H54 (cell line): ENCODE measurements around the gene TUT4.

Experiments used
- DNase-seq: peaks from one replicate; pipeline ENCODE4 v3.0.0; 2011; ENCODE audit warnings: low spot score, mixed read lengths; ENCODE audit not compliant: insufficient read length
- FAIRE-seq: peaks from 3 replicates; lab custom pipeline; 2011; peaks lifted over from hg19 to GRCh38; lab: Jason Lieb, UNC
- POLR2A ChIP-seq: IDR thresholded peaks from 2 replicates; pipeline ENCODE4 v1.6.1; 2011; ENCODE audit warnings: low read depth, mild to moderate bottlenecking, low read length

Gene TUT4

DNA sequence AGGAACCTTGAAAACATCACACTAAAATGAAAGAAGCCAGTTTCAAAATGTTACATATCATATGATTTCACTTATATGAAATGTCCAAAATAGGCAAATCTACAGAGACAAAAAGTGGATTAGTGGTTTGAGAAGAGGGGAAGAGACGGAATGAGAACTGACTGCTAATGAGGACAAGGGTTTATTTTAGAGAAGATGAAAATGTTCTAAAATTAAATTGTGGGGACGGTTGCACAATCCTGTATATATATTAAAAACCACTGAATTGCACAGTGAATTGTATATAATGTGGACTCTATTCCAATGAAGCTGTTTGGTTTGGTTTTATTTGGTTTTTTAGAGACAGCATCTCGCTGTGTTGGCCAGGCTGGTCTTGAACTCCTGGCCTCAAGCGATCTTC, 112.9 kb downstream of the TUT4 start:
- FAIRE-seq (no peak), DNase-seq (no peak)
- TF ChIP-seq POLR2A: no peak

DNA sequence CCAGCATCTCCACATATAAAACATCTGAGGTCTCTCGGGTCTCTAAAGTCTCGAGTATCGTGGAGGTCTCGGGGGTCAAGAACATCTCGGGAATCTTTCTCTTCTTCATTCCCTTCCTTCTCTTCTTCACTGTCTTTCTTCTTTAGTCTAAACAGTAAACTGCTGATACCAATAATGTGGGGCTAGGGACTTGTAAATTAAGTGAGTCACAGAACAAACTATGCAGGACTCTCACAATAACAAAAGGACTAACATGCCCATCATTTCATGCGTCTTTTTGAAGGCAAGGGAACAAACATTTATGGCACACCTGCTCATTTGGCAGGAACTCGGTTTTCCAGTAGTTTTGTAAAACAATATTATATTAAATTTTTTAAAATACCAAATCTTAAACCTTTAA, 116.1 kb downstream of the TUT4 start:
- TF ChIP-seq POLR2A: no peak
- DNase-seq (no peak), FAIRE-seq (no peak)

DNA sequence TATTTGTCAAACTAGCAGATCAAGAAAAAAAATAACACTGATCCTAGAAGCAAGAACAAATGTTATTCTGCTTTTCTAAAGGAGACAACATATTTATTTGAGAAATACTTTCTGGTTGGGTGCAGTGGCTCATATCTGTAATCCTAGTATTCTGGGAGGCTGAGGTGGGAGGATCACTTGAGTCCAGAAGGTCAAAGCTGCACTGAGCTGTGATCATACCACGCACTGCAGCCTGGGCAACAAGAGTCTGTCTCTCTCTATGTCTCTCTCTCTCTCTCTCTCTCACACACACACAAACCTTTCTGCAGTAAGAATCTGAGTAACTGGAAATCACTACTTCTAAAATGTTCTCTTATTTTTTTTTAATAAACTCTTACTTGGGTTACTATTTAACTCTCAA, 117.2 kb downstream of the TUT4 start:
- TF ChIP-seq POLR2A: no peak
- FAIRE-seq: no peak
- DNase-seq: no peak

GRCh38 chr1:52435211-52435610, 117.7 kb downstream of the TUT4 start:
- FAIRE-seq: peak; percentile 33
- no peak for DNase-seq
- TF ChIP-seq POLR2A: no peak

GRCh38 chr1:52432807-52433206, 120.1 kb downstream of the TUT4 start:
- FAIRE-seq (no peak), DNase-seq (no peak)
- TF ChIP-seq POLR2A: no peak

DNA sequence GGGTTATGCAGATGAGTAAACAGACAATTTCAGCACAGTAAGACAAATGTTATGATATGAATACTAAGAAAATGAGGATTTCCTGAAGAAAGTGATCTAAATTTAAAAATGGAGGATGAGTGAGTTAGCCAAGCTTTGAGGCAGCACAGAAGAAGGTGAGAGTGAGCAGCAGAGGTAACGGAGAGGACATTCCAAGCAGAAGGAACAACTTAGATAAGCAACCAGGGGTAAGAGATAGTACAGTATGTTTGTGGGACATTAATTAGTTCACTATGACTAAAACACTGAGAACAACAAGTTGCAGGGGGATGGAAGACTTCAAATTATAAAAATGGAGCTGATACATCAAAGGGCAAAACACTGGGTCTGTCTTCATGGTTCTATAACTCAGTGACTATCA, 125.7 kb downstream of the TUT4 start:
- no peak for DNase-seq
- FAIRE-seq: no peak
- no peak for TF ChIP-seq POLR2A

GRCh38 chr1:52426371-52426770, 126.5 kb downstream of the TUT4 start:
- FAIRE-seq (peak; percentile 50), DNase-seq (no peak)
- TF ChIP-seq POLR2A: no peak

DNA sequence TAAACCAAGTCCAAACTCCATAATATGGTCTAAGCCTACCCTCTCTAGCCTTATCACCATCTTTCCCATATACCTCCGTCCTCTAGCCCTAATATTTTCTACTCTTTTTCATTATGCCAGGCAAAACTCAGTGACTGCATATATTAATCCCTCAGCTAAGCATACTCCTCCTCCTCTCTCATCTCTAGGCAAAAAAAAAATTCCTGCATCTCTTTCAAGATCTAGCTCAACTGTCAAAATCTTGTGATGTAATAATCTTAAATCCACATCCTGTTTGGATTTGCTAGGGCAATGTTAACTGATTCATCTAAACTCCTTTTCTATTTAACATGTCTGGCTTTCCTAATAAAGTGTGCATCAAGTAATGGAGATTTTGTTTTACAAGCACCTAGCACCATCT, 128.1 kb downstream of the TUT4 start:
- DNase-seq (no peak), FAIRE-seq (peak; percentile 71)
- no peak for TF ChIP-seq POLR2A

DNA sequence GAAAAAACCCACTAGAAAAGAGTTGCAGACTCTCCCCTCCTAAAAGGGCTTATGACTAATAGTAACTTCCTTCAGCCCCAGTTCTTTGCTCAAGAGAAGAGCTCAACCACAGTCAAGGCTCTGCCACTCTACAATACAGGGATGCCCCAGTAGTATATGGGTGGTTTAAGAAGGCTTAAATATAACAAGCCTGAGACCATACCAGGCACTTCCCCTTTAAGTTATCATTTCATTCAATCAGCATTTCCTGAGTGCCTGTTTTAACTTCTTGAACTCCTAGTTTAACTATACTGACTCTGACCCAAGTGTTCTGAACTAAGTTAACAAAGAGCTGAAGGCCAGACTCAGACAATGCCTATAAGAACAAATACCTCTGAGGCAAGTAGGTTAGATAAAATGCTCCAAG, 128.7 kb downstream of the TUT4 start:
- TF ChIP-seq POLR2A: no peak
- DNase-seq: no peak
- no peak for FAIRE-seq

DNA sequence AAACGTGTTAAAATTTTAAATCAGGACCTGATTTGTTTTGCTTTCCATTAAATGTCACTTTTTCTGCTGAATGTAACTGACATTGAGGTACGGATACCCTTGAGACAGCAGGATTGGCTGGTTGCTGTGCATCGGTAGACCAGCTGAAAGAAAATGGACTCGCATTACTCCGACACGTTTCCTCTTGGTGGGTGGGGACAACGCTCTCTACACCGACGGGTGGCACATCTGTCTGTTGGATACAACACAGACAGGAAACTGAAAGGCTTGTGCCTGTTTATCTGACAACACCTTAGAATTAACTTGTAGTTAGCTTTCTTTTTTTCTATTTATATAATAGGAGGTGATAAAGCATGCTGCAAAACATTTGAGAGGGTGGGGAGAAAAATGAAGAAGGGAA, 129.1 kb downstream of the TUT4 start:
- TF ChIP-seq POLR2A: no peak
- DNase-seq (no peak), FAIRE-seq (no peak)

- FAIRE-seq (no peak), DNase-seq (no peak)
- TF ChIP-seq POLR2A: no peak
Measured at GRCh38 chr1:52423055-52423454, 129.8 kb downstream of the TUT4 start.

DNA sequence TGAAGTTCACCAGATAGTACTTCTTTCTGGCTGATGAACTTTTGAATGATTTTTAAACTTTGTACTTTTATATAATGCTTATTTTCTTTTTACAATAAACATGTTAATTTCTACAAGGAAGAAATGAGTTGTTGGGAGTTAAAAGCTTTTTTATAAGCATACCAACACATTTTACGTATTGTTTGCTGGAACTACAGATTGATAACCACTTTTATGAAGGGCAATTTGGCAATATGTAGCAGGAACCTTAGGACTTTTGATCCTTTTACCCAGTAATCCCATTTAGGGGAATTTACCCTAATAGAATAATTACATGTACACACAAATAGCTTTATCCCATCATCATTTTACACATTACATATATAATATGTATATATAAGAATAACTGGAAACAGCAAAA, 132.2 kb downstream of the TUT4 start:
- DNase-seq (no peak), FAIRE-seq (no peak)
- TF ChIP-seq POLR2A: no peak

GRCh38 chr1:52416811-52417210, 136.1 kb downstream of the TUT4 start:
- no peak for DNase-seq
- TF ChIP-seq POLR2A: no peak
- no peak for FAIRE-seq

DNA sequence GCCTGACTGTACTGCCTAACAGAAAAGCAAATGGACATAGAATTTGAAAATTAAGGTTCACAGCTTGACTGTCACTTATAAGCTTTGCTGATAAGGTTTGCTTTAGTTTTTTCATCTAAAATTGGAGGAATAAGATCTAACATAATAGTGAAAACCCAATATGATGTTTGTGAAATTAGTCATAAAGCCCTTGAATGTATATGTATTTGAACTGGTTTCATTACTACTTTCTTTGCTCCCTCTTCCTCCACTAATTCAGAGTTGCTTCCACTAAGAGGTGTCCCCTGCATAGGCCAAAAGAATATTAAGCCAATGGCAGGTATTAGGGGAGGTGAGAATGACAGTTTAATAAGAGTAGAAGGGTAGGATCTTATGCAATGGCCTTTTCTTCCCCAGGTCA, 137.9 kb downstream of the TUT4 start:
- no peak for TF ChIP-seq POLR2A
- DNase-seq (no peak), FAIRE-seq (no peak)

DNA sequence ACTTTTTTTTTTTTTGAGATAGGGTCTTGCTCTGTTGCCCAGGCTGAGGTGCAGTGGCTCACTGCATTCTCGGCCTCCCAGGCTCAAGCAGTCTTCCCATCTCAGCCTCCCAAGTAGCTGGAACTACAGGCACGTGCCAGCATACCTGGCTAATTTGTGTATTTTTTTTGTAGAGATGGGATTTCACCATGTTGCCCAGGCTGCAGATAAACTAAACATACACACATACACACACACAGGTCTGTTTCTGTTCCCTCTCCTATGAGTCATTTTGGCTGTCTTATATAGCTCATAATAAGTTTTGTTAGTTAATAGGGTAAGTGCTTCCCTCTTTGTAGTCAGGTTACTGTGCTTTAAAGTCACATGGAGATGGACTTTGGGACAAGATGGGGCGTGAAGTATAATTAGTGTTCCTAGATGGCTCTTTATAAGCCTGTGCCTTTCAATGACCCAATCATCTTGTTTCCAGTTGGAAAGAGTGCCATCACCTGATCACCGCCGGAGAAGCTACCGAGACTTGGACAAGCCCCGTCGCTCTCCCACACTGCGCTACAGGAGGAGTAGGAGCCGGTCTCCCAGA, 139.4 kb downstream of the TUT4 start:
- DNase-seq (no peak), FAIRE-seq (no peak)
- no peak for TF ChIP-seq POLR2A

- no peak for FAIRE-seq
- no peak for DNase-seq
- no peak for TF ChIP-seq POLR2A
Measured at GRCh38 chr1:52404975-52405338, 147.9 kb downstream of the TUT4 start.
